Pancreas (tissue), 10 donors: ENCODE measurements around the gene FHDC1. TPM values are rescaled to one million over a fixed set of nuclear protein-coding genes. Genes with fewer than 3 reads are reported as not detected.
A peak's percentile ranks its signal among the peaks of the same experiment; 100 is the strongest.

ENCODE experiments used
- ATAC-seq, 4 donors: fragments of 200-7000 bp; cut with Tn5 transposase; one replicate each; pipeline versions ENCODE4 v1.8.0 to v1.9.1; 2020; ENCODE audit warnings: mild to moderate bottlenecking in 4 of 4, moderate library complexity in 4 of 4
- DNase-seq, 6 donors: peaks; one replicate each; pipeline ENCODE4 v3.0.0-alpha.2; 2020
- FAIRE-seq: peaks from 2 replicates; lab custom pipeline; 2012; peaks lifted over from hg19 to GRCh38; lab: Jason Lieb, UNC
- H3K27ac ChIP-seq, 4 donors: fragments of 200-600 bp; sonication (generic); 1 replicate in 3 of 4; 2 replicates in 1 of 4; pipeline versions ENCODE4 v1.5.0 to v1.8.0; 2020
- H3K27me3 ChIP-seq, 4 donors: fragments of 200-600 bp; one replicate each; pipeline ENCODE4 v1.8.0; 2021
- H3K36me3 ChIP-seq, 3 donors: fragments of 200-600 bp; sonication (generic) in 1 of 3; one replicate each; pipeline versions ENCODE4 v1.5.0 to v1.8.0; 2020 to 2021
- H3K4me1 ChIP-seq, 3 donors: fragments of 200-600 bp; one replicate each; pipeline ENCODE4 v1.8.0; 2021
- H3K4me3 ChIP-seq, 4 donors: fragments of 200-600 bp; sonication (generic) in 2 of 4; one replicate each; pipeline versions ENCODE4 v1.5.0 to v1.8.0; 2020 to 2021
- H3K9me3 ChIP-seq, 4 donors: fragments of 200-600 bp; one replicate each; pipeline ENCODE4 v1.8.0; 2021
- WGBS, 2 donors: extraction: QIAGEN DNeasy Blood & Tissue Kit; methylation state at CpG; one replicate each; pipeline ENCODE4 v1.1.7; 2013; 5-methylcytosine and 5-hydroxymethylcytosine counted together
- intact Hi-C, 3 donors: fragments of 100-400 bp; cut with DNase I; formaldehyde crosslinking; loops; one replicate each; pipeline versions ENCODE4 v1.11.1 to v1.14.2; 2022
- polyA plus RNA-seq, 2 donors: library from polyadenylated mRNA; stranded (reverse); fragments of 200-250 nt; gene quantifications; one replicate each; pipeline ENCODE4 v1.2.3, GENCODE V29; 2013
- total RNA-seq, 6 donors: library from RNA; stranded (reverse); fragmentation: NEBNext Ultra II Directional in 4 of 6; extraction: Animal tissue kit (Norgen Biotek cat#: 25700) in 4 of 6; gene quantifications; one replicate each; pipeline versions ENCODE4 v1.2.1 to v1.2.4, GENCODE V29; 2021 to 2023
- TF ChIP-seq, protein P1 (sequence below), 4 donors: fragments of 200-600 bp; sonication (generic) in 3 of 4; IDR thresholded peaks; one replicate each; pipeline versions ENCODE4 v1.5.0 to v1.8.0; 2021; ENCODE audit warnings: antibody characterized with exemption in 4 of 4
- donor health status: healthy with polysubstance abuse.
- donor health status: DM: no; HTN: no; CAD: no; lungs with moderate emphysema.
- donor health status: DM: no; HTN: no; CAD: no.
- donor health status: control.
- donor health status: control.
- donor health status: Bipolar disorder and iron deficiency.
- donor health status: DM: yes; HTN: yes; CAD: no.
- donor health status: DM: no; HTN: no; CAD: no.
- donor health status: DM: no; HTN: no; CAD: no.
- donor health status: DM: yes; HTN: yes; CAD: no.

The FHDC1 gene
- total and polyA plus RNA-seq, 8 donors, result 0.68 to 1.5 (median 1.0) TPM

DNA sequence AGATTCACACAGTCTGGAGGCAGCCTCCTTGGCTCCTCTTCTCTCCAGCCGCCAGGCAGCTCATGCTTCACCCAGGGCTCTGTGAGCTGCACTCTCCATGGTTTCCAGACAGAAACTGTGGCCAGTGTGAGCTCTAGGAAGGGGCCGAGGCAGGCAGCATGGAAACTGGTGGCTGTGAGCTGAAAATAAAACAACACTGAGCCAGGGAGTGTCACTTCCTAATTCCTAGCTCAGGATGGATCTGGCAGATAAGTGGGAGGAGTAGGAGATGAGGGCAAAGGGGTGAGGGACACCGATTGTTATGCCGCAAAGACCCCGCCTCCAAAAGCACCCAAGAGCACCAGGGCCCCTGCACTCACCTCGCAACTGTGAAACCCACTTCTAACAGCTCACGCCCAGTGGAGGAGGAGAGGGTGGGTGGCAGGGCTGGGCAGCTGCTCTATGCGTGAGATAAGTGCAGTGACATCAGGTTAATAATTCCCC is 69.8 kb downstream of the FHDC1 start:
- TF ChIP-seq, protein P1, sequence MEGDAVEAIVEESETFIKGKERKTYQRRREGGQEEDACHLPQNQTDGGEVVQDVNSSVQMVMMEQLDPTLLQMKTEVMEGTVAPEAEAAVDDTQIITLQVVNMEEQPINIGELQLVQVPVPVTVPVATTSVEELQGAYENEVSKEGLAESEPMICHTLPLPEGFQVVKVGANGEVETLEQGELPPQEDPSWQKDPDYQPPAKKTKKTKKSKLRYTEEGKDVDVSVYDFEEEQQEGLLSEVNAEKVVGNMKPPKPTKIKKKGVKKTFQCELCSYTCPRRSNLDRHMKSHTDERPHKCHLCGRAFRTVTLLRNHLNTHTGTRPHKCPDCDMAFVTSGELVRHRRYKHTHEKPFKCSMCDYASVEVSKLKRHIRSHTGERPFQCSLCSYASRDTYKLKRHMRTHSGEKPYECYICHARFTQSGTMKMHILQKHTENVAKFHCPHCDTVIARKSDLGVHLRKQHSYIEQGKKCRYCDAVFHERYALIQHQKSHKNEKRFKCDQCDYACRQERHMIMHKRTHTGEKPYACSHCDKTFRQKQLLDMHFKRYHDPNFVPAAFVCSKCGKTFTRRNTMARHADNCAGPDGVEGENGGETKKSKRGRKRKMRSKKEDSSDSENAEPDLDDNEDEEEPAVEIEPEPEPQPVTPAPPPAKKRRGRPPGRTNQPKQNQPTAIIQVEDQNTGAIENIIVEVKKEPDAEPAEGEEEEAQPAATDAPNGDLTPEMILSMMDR (IDR thresholded peaks at IDR 0.05), result no peak
- no peaks in the 10 kb centered on the region for H3K36me3 ChIP-seq
- H3K27ac ChIP-seq, result no peak overlapping the region
- WGBS, 2 donors, result 76 to 78% methylated on average over 7 to 8 of the region's 8 CpGs
- H3K9me3 ChIP-seq, result no peaks in the 10 kb centered on the region
- intact Hi-C loops, result no loop called here
- no peaks in the 10 kb centered on the region for H3K27me3 ChIP-seq
- H3K4me1 ChIP-seq, result no peaks in the 10 kb centered on the region
- ATAC-seq (no peak), DNase-seq (peak in 1 of 6 donors; percentile 29), FAIRE-seq (no peak)
- H3K4me3 ChIP-seq, result no peak overlapping the region

GRCh38 chr4:153008578-153009199 is 72.6 kb downstream of the FHDC1 start:
- Histone ChIP-seq H3K9me3 (no peaks in the 10 kb centered on the region), H3K4me1 (no peaks in the 10 kb centered on the region), H3K27me3 (no peaks in the 10 kb centered on the region), H3K27ac (no peak overlapping the region), H3K36me3 (no peaks in the 10 kb centered on the region), H3K4me3 (no peak overlapping the region)
- ATAC-seq, result no peak
- WGBS, 2 donors, result 79 to 88% methylated on average over 15 of the region's 15 CpGs
- intact Hi-C loops, result no loop called here
- TF ChIP-seq, protein P1 (IDR thresholded peaks at IDR 0.05), result no peak
- no peak for DNase-seq
- no peak for FAIRE-seq

DNA sequence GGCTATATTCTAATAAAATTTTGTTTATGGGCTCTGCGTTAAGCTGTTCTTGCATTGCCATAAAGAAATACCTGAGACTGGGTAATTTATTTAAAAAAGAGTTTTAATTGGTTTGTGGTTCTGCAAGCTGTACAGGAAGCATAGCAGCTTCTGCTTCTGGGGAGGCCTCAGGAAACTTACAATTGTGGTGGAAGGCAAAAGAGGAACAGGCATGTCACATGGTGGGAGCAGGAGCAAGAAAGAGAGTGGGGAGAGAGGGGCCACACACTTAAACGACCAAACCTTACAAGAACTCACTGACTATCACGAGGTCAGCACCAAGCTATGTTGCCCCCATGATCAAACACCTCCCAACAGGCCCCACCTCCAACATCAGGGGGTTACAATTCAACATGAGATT is 74.0 kb downstream of the FHDC1 start:
- no peaks in the 10 kb centered on the region for H3K9me3 ChIP-seq
- H3K27ac ChIP-seq, result no peak overlapping the region
- intact Hi-C loops, result no loop called here
- FAIRE-seq (no peak), ATAC-seq (no peak), DNase-seq (no peak)
- TF ChIP-seq, protein P1 (IDR thresholded peaks at IDR 0.05), result no peak
- H3K27me3 ChIP-seq, result no peaks in the 10 kb centered on the region
- H3K36me3 ChIP-seq, result no peaks in the 10 kb centered on the region
- WGBS, 2 donors, result 55 to 80% methylated on average over 3 of the region's 3 CpGs
- H3K4me3 ChIP-seq, result no peak overlapping the region
- no peaks in the 10 kb centered on the region for H3K4me1 ChIP-seq

DNA sequence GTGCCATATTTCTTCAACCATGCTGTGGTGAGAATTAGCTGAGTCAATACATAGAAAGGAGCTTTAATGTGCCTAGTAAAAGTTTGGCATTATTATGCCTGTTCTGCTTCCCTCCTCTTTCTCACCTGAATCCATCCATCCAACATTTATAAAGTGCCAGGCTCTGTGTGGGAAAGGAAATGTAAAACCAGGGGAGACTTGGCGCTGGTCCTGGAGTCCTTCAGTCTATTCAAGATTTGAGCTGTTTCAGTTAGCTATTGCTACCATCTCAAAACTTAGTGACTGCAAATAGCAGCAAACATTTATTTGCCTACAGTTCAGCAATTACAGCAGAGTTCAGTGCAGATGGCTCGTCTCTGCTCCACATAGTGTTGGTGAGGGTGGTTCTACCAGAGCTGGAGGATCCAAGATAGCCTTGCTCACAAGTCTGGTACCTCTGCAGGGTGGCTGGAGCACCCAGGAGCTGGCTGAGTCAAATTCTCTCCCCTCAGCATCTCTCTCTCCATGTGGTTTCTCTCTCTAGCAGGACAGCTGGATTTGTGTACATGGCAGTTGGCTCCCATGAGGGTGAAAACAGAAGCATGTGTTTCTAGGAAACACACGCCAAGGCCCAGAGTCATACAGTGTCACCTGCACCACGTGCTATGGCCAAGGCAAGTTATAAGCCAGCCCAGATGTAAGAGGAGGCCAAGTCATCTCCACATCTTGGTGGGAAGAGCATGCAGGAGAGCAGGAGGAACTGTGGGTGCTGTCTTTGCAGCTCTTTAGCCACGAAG is 77.3 kb downstream of the FHDC1 start:
- H3K4me1 ChIP-seq, result no peaks in the 10 kb centered on the region
- H3K4me3 ChIP-seq, result no peak overlapping the region
- WGBS, 2 donors, result 48 to 57% methylated on average over 5 of the region's 5 CpGs
- FAIRE-seq (no peak), ATAC-seq (peak in 2 of 4 donors; percentile 54 to 59), DNase-seq (no peak)
- no peaks in the 10 kb centered on the region for H3K27me3 ChIP-seq
- H3K27ac ChIP-seq, result no peak overlapping the region
- intact Hi-C loops, result no loop called here
- TF ChIP-seq, protein P1 (IDR thresholded peaks at IDR 0.05), result no peak
- no peaks in the 10 kb centered on the region for H3K9me3 ChIP-seq
- H3K36me3 ChIP-seq, result no peaks in the 10 kb centered on the region

DNA sequence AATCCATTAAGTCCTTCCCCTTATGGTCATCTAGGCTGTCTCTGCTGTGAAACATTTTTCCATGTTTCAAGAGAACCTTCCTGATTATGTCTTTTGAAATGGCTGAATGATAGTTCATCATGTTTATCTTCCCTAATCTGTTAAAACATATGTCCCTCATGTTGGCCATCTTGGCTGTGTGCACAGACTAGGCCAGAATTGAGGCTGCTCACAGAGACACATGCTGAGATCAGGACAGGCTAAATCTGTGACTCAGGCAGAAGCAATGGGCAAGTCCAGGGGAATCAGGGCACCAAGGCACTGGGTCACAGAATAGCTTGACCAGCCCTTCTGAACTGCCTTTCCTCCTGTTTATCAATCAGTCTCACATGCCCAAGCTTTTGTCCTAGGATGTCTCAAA is 78.3 kb downstream of the FHDC1 start:
- DNase-seq (no peak), ATAC-seq (no peak), FAIRE-seq (no peak)
- TF ChIP-seq, protein P1 (IDR thresholded peaks at IDR 0.05), result no peak
- H3K4me3 ChIP-seq, result no peak overlapping the region
- no peaks in the 10 kb centered on the region for H3K9me3 ChIP-seq
- no peaks in the 10 kb centered on the region for H3K4me1 ChIP-seq
- no peak overlapping the region for H3K27ac ChIP-seq
- no peaks in the 10 kb centered on the region for H3K36me3 ChIP-seq
- intact Hi-C loops, result no loop called here
- H3K27me3 ChIP-seq, result no peaks in the 10 kb centered on the region
